Ammon's horn (tissue), 1 donor: ENCODE measurements around the gene ZNF511.

Source experiments
- DNase-seq: peaks from one replicate; pipeline ENCODE4 v3.0.0-alpha.2; 2016; ENCODE audit warnings: low spot score

ZNF511 gene

DNA sequence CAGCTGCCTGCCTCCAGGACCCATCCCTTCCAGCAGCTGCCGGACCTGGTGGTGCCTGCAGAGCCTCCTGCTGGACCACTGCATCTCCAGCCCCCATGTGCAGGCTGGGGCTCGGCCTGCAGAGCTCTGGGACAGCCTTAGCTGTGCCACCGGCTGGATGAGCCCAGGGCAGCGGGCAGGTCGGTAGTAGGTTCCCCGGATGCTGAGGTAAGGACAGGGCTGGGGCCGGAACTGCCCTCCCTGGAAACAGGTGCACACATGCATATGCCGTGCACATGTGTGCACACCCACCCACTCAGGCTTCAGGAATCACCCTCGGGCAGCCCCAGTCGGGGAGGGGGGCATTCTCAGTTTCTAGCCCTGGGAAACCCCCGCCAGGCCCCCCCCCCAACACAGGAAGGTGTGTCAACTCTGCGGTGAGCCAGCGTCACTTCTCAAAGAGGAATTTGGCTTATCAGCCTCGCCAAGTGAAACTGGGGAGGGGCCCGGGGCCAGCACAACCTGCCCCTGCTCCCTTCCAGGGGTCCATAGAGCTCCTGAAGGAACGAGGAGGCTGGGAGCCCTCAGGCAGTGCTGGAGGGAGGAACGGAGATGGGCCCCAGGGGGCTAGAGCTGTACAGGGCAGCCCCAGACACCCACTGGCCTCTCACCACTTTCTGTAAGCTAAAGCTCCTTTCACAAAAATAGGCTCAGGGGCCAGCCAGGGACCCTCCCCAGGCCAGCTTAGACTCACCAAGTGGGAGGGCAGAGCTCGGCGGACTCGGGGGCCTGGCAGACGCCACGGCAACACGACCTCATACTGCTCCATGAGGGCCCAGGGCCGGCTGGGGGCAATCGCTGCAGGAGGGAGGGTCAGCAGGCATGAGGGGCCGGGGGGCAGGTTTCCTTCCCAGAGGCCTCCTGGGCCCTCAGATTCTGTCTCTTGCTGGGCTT, 33.7 kb upstream of the ZNF511 start:
- no peak for DNase-seq

DNA sequence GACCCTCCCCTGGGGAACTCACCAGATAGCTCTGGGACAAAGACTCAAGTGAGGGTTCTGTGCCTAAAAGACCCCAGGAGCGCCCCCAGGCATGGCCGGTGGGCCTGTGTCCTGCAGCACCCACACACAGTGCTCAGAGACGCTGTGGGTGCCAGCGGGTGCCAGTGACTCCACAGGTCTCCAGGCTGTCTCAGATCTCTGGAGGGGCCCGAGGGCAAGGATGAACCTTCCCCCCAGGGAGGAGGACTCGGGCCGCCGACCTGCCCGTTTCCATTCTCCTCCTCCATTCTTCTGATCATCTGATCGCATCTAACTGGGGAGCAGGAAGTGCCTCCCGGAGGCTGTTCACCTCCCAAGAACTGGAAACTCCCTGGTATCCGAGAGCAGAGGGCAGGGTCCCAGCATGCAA, 33.0 kb upstream of the ZNF511 start:
- DNase-seq = no peak

DNA sequence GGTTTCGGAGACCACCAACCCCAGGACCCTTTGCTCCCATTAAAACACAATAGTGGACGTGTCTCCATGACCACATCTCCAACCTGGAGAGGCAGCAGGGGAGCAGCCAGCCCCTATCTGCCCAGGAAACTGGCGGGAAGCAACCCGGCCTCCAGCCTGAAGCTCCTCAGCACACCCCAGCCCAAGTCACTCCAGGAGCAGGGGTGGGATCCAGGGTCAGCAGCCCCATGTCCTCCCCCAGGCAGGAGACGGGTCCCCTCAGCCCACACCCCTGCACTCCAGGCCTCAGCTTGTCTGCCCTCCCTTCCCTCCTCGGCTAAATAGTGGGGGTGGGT, 32.6 kb upstream of the ZNF511 start:
- DNase-seq = no peak

DNA sequence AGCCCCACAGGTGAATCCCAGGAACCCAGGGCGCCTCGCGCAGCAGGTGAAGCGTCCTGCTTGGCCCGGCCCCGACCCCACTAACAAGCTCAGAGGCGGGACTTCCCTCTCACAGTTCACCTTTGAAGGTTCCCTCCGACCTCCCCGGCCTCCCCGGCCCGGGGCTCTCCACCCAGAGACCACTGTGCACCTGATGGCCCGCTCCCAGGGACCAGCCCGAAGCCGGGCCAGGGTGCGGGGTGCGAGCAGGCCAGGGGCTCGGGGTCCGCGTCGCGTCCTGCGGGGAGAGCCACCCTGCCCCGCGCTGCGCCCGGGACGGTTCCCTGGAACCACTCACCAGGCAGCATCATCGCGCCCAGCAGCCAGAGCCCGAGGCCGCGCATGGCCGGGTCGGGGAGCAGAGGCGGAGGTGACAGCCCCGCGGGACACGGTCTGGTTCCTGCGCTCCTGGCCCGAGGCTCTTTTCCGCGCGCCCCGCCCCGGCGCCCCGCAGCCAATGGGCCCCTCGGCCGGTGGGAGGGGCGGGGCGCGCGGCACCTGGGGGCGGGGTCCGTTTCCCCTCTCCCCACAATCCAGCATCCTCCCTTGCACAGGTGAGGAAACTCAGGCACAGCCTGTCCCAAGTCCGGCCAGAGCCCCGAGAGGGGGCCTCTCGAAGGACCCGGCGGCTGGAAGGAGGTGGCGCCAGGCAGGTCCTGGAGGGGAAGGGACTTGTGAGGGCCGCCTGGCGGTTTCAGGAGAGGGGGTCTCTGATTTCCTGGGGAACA, 32.1 kb upstream of the ZNF511 start, which contains the start of gene ADAM8:
Gene ADAM8 (minus strand): TSS at position 434 of the 767 bp plus-strand sequence. CDS start 51 bp downstream, at position 383.
- no peak for DNase-seq

DNA sequence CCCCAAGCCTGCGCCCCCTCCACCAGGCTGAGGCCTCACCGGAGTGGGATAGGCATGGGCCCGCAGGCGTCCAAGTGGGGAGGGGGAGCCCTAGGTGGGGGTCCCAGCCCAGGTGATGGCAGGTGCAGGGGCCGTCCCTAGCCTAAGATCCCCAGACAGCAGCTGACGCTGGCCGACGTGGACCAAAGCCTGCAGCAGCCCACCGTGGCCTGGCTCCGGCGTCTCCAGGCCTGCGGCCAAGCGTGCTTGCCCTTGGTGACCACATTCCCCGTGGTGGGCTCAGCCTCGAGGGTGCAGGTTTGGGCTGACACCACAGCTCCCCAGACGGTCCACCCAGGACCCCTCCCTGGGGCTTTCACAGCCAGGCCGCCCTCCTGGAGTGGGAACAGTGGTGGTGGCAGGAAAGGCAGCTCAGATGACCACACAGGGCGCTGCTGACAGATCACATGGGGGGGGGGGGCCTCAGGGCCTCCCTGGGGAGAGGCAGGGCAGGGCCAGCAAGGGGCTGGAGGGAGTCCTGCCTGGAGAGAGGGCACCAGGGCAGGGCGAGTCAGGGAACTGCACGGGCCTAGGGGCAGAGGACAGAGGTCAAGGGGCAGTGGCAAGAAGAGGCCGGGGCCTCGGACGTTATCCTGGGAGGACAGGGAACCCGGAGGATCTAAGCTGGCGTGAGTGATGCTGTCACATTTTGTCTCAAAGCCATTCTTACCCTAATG, 31.3 kb upstream of the ZNF511 start:
- DNase-seq = no peak

DNA sequence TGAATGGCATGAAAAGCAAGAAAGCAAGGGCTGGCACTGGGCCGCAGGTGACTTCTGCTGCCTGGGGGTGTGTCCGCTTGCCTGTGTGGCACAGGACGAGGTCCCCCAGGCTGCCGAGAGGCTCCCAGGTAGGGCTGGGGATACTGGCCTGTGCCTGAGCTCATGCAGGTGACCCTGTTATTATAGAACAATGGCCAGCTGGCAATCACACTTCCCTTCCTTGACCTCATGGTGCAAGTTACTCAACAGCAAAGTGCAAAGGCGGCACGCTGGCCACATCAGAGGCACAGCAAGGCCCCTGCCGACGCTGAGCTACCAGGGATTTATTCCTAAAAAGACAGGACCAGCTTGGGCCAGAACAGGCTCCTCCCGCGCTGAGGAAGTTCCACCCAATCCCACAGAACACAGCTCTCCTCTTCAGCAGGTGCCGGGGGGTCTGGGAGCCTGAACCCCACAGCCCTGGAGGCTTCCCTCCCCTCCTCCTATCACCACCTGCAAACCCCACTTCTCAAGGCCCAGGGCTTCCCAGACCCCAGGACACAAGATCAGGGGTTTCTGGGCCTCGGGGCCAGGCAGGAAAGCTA, 30.6 kb upstream of the ZNF511 start:
- DNase-seq = no peak

DNA sequence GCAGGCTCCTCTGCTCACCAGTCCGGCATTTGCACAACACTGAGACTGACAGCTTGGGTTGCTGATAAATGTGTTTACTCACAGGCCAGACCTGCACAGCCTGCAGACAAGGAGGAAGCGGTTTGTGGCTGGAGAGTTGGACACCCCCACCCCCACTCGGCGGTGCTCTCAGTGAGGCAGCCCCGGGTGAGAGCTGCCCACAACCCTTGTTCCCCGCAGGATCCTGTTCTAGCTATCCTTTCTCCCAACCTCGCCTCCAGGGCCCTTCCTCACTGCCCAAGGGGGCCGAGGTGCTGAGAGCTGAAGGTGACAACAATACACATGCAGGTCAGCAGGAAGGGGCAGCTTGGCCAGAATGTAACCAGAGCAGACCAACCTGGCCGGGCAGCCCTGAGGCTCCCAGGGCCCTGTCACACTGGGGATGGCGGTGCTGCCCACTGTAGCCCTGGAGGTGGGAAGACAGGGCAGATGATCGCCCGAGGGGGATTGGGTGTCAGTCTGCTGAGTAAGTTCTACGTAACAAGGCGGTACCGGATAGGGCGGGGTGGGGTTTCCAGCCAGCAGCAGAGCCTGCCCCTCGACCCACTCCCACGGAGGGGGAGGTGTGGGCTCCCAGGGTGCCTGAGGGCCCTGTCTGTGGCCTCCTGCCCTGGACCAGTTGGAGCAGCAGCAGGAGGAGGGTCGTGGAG, 30.0 kb upstream of the ZNF511 start:
- DNase-seq = peak; percentile 36

DNA sequence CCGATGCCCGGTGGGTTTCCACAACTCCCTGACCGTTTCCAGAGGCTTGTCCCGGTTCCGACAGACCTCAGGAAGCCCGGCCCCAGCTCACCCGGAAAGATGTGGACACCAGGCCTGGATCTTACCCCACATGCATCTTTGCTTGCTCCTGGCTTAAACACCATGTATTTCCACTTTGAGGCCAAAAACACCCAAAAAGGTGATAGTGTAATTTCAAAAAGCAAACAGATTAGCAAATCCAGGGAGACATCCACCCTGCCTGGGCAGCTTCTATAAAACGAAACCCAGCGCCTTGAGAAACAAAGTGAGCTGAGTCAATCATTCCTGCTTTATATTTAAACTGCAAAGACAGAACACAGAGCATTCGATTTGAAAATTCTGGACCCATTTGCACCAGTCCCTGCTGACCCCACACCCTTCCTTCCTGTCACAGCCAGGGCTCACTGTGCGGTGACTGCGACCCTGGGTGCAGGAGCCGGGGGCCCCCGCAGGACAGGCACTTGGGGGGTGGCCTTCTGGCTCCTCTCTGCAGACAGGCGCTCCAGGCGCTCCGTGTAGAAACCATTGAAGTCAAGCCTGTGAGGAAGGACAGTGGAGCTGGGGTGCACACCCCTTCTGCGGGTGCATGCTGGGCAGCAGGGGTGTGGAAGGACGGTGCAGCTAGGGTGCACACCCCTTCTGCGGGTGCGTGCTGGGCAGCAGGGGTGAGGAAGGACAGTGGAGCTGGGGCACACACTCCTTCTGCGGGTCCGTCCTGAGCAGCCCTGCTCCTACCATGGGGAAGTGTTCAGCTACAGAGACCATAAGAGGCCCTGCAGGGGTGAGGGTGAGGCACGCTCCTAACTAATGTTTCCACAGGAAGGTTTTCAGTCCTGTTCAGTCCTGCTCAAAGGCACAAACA, 29.1 kb upstream of the ZNF511 start:
- DNase-seq = no peak

DNA sequence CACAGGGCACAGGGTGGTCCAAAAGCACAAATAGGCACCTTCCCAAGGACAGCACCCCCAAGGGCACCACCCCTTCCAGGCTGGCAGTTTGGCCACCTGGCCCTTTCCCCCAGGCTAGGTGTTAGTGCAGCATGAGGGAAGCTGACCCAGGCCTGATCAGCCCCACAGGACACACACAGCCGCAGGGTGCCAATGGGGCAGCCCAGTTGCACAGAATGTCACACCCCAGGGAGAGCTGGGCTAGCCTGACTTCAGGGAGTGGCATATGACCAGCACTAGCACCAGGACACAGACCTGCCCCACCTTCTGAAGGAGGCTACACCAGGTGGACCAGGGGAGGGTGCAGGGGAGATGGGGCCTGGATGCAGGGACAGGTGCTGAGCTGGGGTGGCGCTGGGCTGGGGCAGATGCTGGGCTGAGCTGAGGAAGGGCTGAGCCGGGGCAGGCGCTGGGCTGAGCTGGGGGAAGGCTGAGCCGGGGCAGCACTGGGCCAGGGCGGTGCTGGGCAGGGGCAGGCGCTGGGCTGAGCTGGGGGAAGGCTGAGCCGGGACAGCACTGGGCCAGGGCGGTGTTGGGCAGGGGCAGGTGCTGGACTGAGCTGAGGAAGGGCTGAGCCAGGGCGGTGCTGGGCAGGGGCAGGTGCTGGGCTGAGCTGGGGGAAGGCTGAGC, 28.2 kb upstream of the ZNF511 start:
- DNase-seq = no peak

DNA sequence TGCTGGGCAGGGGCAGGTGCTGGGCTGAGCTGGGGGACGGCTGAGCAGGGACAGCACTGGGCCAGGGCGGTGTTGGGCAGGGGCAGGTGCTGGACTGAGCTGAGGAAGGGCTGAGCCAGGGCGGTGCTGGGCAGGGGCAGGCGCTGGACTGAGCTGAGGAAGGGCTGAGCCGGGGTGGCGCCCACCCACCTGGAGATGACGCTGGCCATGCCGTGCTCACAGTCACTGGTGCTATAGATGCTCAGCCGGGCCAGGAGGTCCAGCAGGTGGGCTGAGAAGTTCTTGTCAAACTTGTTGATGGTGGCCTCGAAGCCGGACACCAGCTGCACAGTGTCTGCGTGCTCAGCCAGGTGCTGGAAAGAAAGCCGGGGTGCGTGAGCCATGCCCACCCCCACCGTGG, 27.6 kb upstream of the ZNF511 start:
- no peak for DNase-seq

DNA sequence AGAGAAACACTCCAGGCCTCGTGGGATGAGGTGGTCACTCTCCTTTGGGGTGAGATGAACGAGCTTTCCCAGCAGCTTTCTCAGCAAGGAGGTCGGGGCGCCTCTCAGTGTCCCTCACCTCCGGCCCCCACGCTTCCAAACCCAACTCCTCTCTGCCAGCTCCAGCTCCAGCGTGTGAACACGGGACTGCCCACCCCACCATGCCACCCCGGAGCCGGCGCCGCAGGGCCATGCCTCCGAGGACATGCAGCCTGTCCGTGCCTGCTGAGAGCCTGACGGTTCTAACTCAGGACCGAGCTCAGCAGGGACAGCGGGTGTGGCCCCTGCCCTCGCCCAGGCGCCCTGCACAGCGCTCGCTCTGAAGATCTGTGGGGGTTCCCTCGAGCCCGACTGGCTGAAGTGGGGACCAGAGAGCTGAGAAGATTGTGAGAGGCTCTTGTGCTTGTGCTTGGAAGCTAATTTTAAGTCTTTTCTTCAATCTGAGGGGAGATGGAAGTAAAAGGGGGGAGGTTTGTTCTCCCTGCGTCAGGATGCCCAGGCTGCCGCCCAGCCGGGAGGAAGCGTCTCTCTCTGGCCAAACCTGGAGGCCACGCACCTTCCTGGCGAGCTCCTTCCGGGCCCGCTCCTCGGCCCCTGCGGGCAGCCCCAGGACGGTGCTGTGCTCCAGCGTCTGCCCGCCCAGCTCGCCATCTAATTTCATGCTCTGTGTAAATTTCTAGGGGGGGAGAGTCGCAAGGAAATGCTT, 26.9 kb upstream of the ZNF511 start:
- DNase-seq = no peak

DNA sequence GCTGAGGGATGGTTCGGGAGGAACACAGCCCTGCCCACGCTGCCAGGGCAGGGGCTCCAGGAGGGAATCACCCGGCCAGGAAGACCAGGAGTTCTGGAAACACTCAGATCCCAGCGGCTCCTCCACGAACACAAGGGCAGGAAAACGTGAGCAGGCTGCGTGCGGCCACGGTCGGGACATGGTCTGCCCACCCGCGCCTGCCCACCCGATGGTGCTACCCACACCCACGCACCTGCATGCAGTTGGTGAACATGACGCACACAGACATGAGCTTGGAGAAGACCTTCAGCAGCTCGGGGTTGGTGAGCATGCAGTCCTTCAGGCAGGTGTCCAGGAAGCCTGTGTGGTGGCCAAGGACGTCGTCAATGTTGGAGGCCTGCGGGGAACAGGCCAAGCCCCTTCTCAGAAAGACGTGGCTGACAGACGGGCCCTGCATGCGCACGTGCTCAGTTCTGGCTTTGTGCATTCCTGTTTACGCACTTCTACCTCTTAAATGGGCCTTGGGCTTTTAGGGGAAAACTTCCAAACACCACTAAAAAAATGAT, 25.8 kb upstream of the ZNF511 start:
- DNase-seq = no peak

DNA sequence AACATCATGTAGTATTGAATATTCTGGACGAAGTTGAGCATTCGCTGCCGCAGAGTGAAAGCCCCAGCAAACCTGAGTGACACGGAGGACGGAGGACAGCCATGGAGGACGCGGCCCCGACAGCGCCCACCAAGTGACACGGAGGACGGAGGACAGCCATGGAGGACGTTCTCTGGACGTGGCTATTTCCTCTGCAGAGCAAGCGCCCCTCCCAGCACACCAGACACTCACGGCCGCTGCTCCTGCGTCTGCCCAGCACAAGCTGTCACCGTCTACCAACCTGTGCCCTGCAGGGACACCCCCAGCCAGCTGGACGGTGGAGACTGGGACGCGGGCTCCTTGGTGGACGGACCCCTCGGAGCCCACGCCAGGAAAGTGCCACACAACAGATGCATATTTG, 24.8 kb upstream of the ZNF511 start:
- no peak for DNase-seq

DNA sequence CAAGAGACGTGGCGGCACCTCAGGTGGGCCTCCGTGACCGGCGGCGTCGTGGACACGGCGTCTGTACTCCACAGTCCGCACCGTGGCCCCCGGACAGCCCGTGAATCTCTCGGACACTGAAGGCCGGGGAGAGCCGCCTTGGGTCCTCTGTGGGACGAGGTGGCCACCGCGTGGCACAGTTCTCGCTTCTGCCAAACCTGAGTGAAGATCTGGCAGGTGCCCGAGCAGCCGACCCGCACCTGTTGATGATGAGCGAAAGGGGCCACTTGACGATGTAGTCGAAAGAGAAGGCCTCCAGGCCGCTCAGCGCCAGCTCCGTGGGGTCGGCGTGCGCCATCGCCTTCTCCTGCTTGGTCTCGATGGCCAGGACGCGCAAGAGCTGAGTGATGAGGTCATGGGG, 23.5 kb upstream of the ZNF511 start:
- no peak for DNase-seq

DNA sequence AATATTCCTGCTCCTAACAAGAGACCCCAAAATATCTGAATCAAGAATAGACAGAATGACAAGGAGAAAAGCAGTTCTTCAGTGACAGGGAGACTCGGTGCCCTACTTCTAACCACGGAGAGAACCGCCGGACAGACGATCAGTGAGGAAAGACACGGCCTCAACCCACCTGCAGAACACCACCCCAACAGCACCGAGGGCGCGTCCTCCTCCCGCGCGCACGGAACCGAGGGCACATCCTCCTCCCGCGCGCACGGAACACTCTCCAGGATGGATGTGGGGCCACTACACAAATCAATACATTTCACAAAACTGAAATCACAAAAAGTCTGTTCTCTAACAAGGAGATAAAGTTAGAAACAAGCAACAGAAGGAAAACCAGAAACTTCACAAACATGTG, 22.3 kb upstream of the ZNF511 start:
- DNase-seq = no peak

DNA sequence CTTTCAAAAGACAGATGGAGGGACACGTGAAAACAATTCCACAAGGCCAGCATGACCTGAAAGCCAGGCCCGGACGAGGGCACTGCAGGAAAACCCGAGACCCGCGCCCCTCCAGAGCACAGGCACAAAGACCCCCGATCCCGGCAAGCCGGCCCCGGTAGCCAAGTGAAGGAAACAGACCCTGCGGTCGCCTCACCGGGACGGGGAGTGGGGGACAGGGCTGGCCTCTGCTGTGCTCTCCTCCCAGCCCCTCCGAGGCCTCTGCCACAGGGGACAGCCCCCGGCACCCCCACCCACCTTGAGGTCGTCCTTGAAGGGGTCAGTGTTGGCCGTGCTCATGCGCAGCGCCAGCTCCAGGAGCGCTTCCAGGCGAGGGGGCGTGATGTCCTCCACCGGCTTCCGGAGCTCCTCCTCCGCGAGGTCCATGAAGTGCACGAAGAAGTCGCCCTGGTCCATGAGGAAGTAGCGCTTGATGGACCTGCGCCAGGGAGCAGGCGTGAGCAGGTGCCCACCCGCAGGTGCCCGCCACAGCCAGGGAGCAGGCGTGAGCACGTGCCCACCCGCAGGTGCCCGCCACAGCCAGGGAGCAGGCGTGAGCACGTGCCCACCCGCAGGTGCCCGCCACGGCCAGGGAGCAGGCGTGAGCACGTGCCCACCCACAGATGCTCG, 20.7 kb upstream of the ZNF511 start:
- DNase-seq = no peak

DNA sequence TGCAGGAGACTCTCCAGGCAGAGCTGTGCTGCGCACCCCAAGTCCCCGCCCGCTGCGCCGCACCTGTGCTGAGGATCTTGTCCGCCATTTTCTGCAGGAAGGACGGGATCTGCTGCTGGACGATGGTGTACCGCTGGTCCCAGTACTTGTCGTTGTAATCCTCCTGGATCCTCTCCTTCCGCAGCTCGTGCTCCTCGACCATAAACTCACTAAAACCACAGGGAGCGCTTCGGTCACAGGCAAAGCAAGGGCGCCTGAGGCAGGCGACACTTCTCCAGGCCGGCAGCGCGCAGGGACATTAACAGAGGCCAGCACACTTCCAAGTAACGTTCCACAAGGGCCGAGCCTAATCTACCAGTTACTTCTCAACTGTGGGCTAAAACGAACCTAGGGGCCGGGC, 19.0 kb upstream of the ZNF511 start:
- DNase-seq = no peak
